Smooth muscle cell (in vitro differentiated cells): ENCODE measurements around the gene CYTH3. TPM values are rescaled to one million over a fixed set of nuclear protein-coding genes. Genes with fewer than 3 reads are reported as not detected.
"Not testable (repeated sequence)": the region's sequence is repeated elsewhere in the genome, so short reads cannot be mapped to it uniquely, and the experiment has no call there.

Experiments used
- DNase-seq: peaks from one replicate; lab custom pipeline; 2025; ENCODE audit not compliant: unreplicated experiment; lab: John Stamatoyannopoulos, UW
- H2AFZ ChIP-seq: fragments of 200-600 bp; sonication (generic); 2 replicates; pipeline ENCODE4 v1.6.0; 2016; ENCODE audit warnings: antibody characterized with exemption, low read depth, mild to moderate bottlenecking
- H3F3A ChIP-seq: fragments of 200-600 bp; sonication (generic); 2 replicates; pipeline ENCODE4 v1.6.0; 2017; ENCODE audit warnings: antibody characterized with exemption, low read depth
- H3K27ac ChIP-seq: fragments of 200-600 bp; sonication (generic); 2 replicates; pipeline ENCODE4 v1.5.1; 2016; ENCODE audit warnings: low read depth, mild to moderate bottlenecking
- H3K27me3 ChIP-seq: fragments of 200-600 bp; sonication (generic); 2 replicates; pipeline ENCODE4 v1.6.1; 2016; ENCODE audit warnings: low read depth, mild to moderate bottlenecking
- H3K36me3 ChIP-seq: fragments of 200-600 bp; sonication (generic); 2 replicates; pipeline ENCODE4 v1.5.1; 2016; ENCODE audit warnings: low read depth
- H3K4me1 ChIP-seq: fragments of 200-600 bp; sonication (generic); 2 replicates; pipeline ENCODE4 v1.5.1; 2016; ENCODE audit warnings: low read depth
- H3K4me2 ChIP-seq: fragments of 200-600 bp; sonication (generic); 2 replicates; pipeline ENCODE4 v1.6.0; 2016; ENCODE audit warnings: mild to moderate bottlenecking
- H3K4me3 ChIP-seq: fragments of 200-600 bp; sonication (generic); 2 replicates; pipeline ENCODE4 v1.5.1; 2016; ENCODE audit warnings: mild to moderate bottlenecking
- H3K79me2 ChIP-seq: fragments of 200-600 bp; sonication (generic); 2 replicates; pipeline ENCODE4 v1.6.0; 2016; ENCODE audit warnings: low read depth, mild to moderate bottlenecking
- H3K9ac ChIP-seq: fragments of 200-600 bp; sonication (generic); 2 replicates; pipeline ENCODE4 v1.6.0; 2016; ENCODE audit warnings: low read depth
- H3K9me3 ChIP-seq: fragments of 200-600 bp; sonication (generic); replicated peaks from 2 replicates; pipeline ENCODE4 v1.5.1; 2016; ENCODE audit warnings: low read depth
- H4K20me1 ChIP-seq: fragments of 200-600 bp; sonication (generic); 2 replicates; pipeline ENCODE4 v1.6.0; 2016; ENCODE audit warnings: low read depth
- CTCF ChIP-seq: fragments of 200-600 bp; sonication (generic); IDR thresholded peaks from 2 replicates; pipeline ENCODE4 v1.5.1; 2017; ENCODE audit warnings: borderline replicate concordance, mild to moderate bottlenecking, antibody characterized with exemption; ENCODE audit not compliant: insufficient read depth, poor library complexity, severe bottlenecking
- WGBS: methylation state at CpG from one replicate; pipeline ENCODE4 v1.1.7; 2016; ENCODE audit warnings: low lambda C conversion rate; 5-methylcytosine and 5-hydroxymethylcytosine counted together
- polyA plus RNA-seq: library from polyadenylated mRNA; unstranded; fragments of >200 nt; fragmentation: Nextera tagmentation; extraction: Ambion mirVana; gene quantifications from 2 replicates; pipeline ENCODE4 v1.2.1, GENCODE V29; 2016
- total RNA-seq: library from RNA; depleted of rRNA; stranded (reverse); fragments of >200 nt; gene quantifications from 2 replicates; pipeline ENCODE4 v1.2.3, GENCODE V29; 2014

CYTH3 gene
- total and polyA plus RNA-seq, 2 experiments from 2014 or later, result 7.6 to 11.4 TPM

DNA sequence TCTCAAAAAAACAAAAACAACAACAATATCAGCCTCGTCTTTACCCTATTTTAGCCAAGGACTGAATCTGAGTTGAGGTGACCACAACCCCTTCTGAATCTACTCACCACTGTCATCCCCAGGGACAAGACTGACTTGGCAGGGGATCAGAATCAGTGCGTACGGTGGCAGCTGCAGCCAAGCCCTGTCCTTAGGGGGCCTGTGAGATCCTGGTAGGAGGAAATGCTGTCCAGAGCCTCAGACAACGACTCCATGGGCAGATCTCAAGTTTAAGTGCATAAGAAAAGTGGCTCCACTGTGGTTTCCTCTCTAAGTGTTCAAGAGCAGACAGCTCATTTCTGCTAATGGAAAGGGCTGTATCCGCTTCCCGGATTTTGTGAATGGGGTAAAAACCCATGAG, 22.4 kb upstream of the CYTH3 start:
- Histone ChIP-seq H3K36me3 (no peaks in the 10 kb centered on the region), H2AFZ (no peak overlapping the region), H3K27ac (no peak overlapping the region), H3K4me1 (no peaks in the 10 kb centered on the region), H3F3A (no peaks in the 10 kb centered on the region), H3K27me3 (no peaks in the 10 kb centered on the region), H3K9ac (no peak overlapping the region), H3K79me2 (no peaks in the 10 kb centered on the region), H3K4me3 (no peak overlapping the region), H3K9me3 (no peaks in the 10 kb centered on the region), H3K4me2 (no peak overlapping the region), H4K20me1 (no peaks in the 10 kb centered on the region)
- no peak for TF ChIP-seq CTCF
- no peak for DNase-seq
- WGBS, result 74% methylated on average over 6 of the region's 6 CpGs

DNA sequence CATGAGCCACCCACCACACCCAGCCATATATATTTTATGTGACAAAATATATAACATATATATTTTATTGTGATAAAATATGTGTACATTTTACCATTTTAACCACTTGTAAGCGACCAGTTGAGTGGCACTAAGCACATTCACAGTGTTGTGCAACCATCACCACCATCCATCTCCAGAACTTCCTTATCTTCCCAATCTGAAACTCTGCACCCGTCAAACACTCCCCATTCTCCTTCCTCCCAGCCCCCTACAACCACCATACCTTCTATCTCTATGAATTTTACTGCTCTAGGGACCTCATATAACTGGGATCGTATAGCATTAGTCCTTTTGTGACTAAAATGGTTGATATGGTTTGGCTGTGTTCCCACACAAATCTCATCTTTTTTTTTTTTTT, 20.8 kb upstream of the CYTH3 start:
- H4K20me1 ChIP-seq, result no peaks in the 10 kb centered on the region
- no peaks in the 10 kb centered on the region for H3F3A ChIP-seq
- H3K4me1 ChIP-seq, result no peaks in the 10 kb centered on the region
- H3K27me3 ChIP-seq, result no peaks in the 10 kb centered on the region
- no peak for TF ChIP-seq CTCF
- no peak overlapping the region for H2AFZ ChIP-seq
- H3K27ac ChIP-seq, result no peak overlapping the region
- 82% methylated on average over 3 of the region's 3 CpGs for WGBS
- no peak overlapping the region for H3K4me3 ChIP-seq
- H3K36me3 ChIP-seq, result no peaks in the 10 kb centered on the region
- H3K79me2 ChIP-seq, result no peaks in the 10 kb centered on the region
- no peak overlapping the region for H3K4me2 ChIP-seq
- no peak overlapping the region for H3K9ac ChIP-seq
- H3K9me3 ChIP-seq, result no peaks in the 10 kb centered on the region
- no peak for DNase-seq

DNA sequence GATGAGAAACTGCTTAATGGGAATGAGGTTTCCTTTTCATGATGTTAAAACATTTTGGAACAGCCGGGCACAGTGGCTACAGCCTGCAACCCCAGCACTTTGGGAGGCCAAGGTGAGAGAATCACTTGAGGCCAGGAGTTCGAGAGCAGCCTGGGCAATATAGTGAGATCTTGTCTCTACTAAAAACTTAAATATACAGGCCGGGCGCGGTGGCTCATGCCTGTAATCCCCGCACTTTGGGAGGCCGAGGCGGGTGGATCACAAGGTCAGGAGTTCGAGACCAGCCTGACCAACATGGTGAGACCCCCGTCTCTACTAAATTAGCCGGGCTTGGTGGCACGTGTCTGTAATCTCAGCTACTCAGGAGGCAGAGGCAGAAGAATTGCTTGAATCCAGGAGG, 19.5 kb upstream of the CYTH3 start:
- H3K9ac ChIP-seq, DNase-seq, H3K4me1 ChIP-seq, H4K20me1 ChIP-seq, H3K9me3 ChIP-seq, H3K4me2 ChIP-seq, H3K27me3 ChIP-seq, H3K27ac ChIP-seq, H2AFZ ChIP-seq, H3K4me3 ChIP-seq, H3F3A ChIP-seq, H3K79me2 ChIP-seq, H3K36me3 ChIP-seq: not testable (repeated sequence)
- 96% methylated on average over 12 of the region's 12 CpGs for WGBS

GRCh38 chr7:6291531-6291930, 19.1 kb upstream of the CYTH3 start:
- Histone ChIP-seq H2AFZ (no peak overlapping the region), H3K27me3 (no peaks in the 10 kb centered on the region), H4K20me1 (no peaks in the 10 kb centered on the region), H3K4me3 (no peak overlapping the region), H3K79me2 (no peaks in the 10 kb centered on the region), H3K9me3 (no peaks in the 10 kb centered on the region), H3K4me1 (no peaks in the 10 kb centered on the region), H3K36me3 (no peaks in the 10 kb centered on the region), H3K4me2 (no peak overlapping the region), H3K9ac (no peak overlapping the region), H3K27ac (no peak overlapping the region), H3F3A (no peaks in the 10 kb centered on the region)
- TF ChIP-seq CTCF, result no peak
- 95% methylated on average over 5 of the region's 5 CpGs for WGBS
- DNase-seq, result no peak
